MCF 10A (cell line): ENCODE measurements around the gene ARL11. TPM values are rescaled to one million over a fixed set of nuclear protein-coding genes. Genes with fewer than 3 reads are reported as not detected.

ENCODE experiments used
- BruUV-seq: library from RNA; stranded (reverse); fragments of 400-500 nt; replicated peaks from 2 replicates; lab custom pipeline; 2021; lab: Mats Ljungman, UMichigan
- CTCF ChIA-PET: fragments of 300-600 bp; sonication (Branson Sonifier 250); formaldehyde crosslinking; extraction: SDS; loops from one replicate; lab custom pipeline; 2021; ENCODE audit warnings: antibody characterized with exemption, inconsistent platforms; lab: Yijun Ruan, JAX
- POLR2A ChIA-PET: fragments of 300-600, 350-650 bp; sonication (Branson Sonifier 250); formaldehyde crosslinking; extraction: SDS; loops from one replicate; lab custom pipeline; 2020; ENCODE audit warnings: antibody characterized with exemption, inconsistent platforms; lab: Yijun Ruan, JAX
- DNase-seq: peaks from one replicate; pipeline ENCODE4 v3.0.0-alpha.2; 2018; ENCODE audit not compliant: unreplicated experiment
- H3K27ac Mint-ChIP-seq: one replicate; pipeline ENCODE4 v1.8.0; 2022; ENCODE audit warnings: mild to moderate bottlenecking, low read depth, mixed read lengths; ENCODE audit not compliant: unreplicated experiment
- H3K27me3 Mint-ChIP-seq: one replicate; pipeline ENCODE4 v1.8.0; 2022; ENCODE audit warnings: mixed read lengths; ENCODE audit not compliant: insufficient read depth, unreplicated experiment
- H3K36me3 Mint-ChIP-seq: one replicate; pipeline ENCODE4 v1.8.0; 2022; ENCODE audit warnings: mild to moderate bottlenecking, moderate library complexity, mixed read lengths; ENCODE audit not compliant: insufficient read depth, unreplicated experiment
- H3K4me1 Mint-ChIP-seq: one replicate; pipeline ENCODE4 v1.8.0; 2022; ENCODE audit warnings: mixed read lengths; ENCODE audit not compliant: insufficient read depth, unreplicated experiment
- H3K4me3 Mint-ChIP-seq: one replicate; pipeline ENCODE4 v1.8.0; 2022; ENCODE audit warnings: mild to moderate bottlenecking, moderate library complexity, mixed read lengths; ENCODE audit not compliant: unreplicated experiment
- H3K9me3 Mint-ChIP-seq: one replicate; pipeline ENCODE4 v1.8.0; 2022; ENCODE audit warnings: mixed read lengths; ENCODE audit not compliant: unreplicated experiment
- intact Hi-C: fragments of 100-400 bp; cut with micrococcal nuclease; formaldehyde crosslinking; loops from 2 replicates; pipeline ENCODE4 v1.14.1; 2022
- total RNA-seq: library from RNA; stranded (reverse); gene quantifications from 2 replicates; pipeline ENCODE4 v1.2.3, GENCODE V29; 2022
- TF ChIP-seq, protein P1 (sequence below): fragments of 200-600 bp; IDR thresholded peaks from one replicate; pipeline ENCODE4 v1.8.0; 2022; ENCODE audit warnings: antibody characterized with exemption, mild to moderate bottlenecking; ENCODE audit not compliant: unreplicated experiment

ARL11 gene
- total RNA-seq, 1 experiment from 2014 or later = not detected

DNA sequence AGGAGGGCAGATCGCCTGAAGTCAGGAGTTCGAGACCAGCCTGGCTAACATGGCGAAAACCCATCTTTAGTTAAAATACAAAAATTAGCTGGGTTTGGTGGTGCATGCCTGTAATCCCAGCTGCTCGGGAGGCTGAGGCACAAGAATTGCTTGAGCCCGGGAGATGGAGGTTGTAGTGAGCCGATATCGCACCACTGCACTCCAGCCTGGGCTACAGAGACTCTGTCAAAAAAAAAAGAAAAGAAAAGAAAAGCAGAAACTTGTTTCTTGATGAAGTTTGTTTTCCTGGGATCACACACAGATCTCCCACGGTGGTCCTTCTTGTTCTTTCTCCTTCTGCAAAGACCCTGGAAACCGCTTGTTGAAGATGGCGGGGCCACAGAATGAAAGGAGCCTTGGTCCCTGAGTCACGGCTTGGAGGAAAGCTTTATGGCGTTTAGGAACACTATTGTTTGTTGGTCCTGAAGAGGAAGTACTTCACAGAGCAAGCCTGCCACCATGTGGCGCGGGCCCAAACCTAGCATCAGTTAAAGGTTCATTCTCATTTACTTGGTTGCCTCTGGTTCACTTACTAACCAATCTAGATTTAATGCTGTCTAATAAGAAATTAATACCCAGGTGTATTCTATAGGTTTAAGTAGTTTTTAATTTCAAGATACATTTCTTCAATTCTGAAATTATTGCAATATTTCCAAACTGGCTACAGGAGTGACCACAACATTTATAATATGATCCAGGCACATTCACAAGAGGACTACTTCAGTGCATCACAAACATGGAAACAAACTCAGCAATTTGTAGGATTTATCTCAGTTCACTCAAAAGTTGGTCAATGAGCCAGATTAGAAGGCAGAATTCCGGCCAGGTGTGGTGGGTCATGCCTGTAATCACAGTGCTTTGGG is 21.3 kb upstream of the ARL11 start:
- peak overlapping the region; percentile 55 for H3K4me3 Mint-ChIP-seq
- ChIA-PET POLR2A (interaction anchor here (0.6 to 2.6 kb wide), 6 partner anchors 9 to 310 kb away, joined by 3 to 14 read pairs (median 4); partner anchors contain the start of genes CAB39L, PHF11 and SETDB2), CTCF (interaction anchor here (0.6 to 4.3 kb wide), 19 partner anchors 10 to 329 kb away, joined by 3 to 35 read pairs (median 4); partner anchors contain the start of genes CAB39L and RCBTB1)
- no peaks in the 10 kb centered on the region for H3K36me3 Mint-ChIP-seq
- no peak overlapping the region for H3K27ac Mint-ChIP-seq
- no peaks in the 10 kb centered on the region for H3K27me3 Mint-ChIP-seq
- TF ChIP-seq, protein P1, sequence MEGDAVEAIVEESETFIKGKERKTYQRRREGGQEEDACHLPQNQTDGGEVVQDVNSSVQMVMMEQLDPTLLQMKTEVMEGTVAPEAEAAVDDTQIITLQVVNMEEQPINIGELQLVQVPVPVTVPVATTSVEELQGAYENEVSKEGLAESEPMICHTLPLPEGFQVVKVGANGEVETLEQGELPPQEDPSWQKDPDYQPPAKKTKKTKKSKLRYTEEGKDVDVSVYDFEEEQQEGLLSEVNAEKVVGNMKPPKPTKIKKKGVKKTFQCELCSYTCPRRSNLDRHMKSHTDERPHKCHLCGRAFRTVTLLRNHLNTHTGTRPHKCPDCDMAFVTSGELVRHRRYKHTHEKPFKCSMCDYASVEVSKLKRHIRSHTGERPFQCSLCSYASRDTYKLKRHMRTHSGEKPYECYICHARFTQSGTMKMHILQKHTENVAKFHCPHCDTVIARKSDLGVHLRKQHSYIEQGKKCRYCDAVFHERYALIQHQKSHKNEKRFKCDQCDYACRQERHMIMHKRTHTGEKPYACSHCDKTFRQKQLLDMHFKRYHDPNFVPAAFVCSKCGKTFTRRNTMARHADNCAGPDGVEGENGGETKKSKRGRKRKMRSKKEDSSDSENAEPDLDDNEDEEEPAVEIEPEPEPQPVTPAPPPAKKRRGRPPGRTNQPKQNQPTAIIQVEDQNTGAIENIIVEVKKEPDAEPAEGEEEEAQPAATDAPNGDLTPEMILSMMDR = peak; percentile 74
- no TSS peak for BruUV-seq
- DNase-seq = peak; percentile 87
- intact Hi-C loops = loop anchor here (1.0 to 5.0 kb wide), 5 partner anchors 60 to 508 kb away; partner anchors contain the start of genes CAB39L and SETDB2
- no peaks in the 10 kb centered on the region for H3K4me1 Mint-ChIP-seq
- H3K9me3 Mint-ChIP-seq = no peaks in the 10 kb centered on the region

DNA sequence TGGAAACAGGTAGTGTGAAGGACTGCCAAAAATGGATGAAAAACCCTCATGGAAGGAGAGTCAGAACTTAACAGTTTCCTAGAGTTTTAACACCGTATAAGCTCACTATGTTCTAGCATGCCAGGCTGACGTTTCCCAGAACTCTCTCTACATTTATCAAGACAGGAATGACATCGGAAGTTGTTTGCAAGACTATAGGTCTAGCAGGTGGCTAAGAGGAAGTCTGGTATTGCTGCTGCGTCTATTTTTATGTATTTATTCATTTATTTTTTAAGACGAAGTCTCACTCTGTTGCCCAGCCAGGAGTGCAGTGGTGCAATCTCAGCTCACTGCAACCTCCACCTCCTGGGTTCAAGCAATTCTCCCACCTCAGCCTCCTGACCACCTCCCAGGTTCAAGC is 20.5 kb upstream of the ARL11 start:
- H3K27me3 Mint-ChIP-seq = no peaks in the 10 kb centered on the region
- no peaks in the 10 kb centered on the region for H3K4me1 Mint-ChIP-seq
- ChIA-PET CTCF (interaction anchor here (0.5 to 4.3 kb wide), 14 partner anchors 19 to 836 kb away, joined by 3 to 35 read pairs (median 6); partner anchors contain the start of genes CAB39L and RCBTB1), POLR2A (interaction anchor here (2.6 kb wide), 1 partner anchor 163 kb away, joined by 14 read pairs; the partner anchor contains the start of genes CAB39L and SETDB2)
- TF ChIP-seq, protein P1 = no peak
- no peak overlapping the region for H3K4me3 Mint-ChIP-seq
- no peak for DNase-seq
- H3K36me3 Mint-ChIP-seq = no peaks in the 10 kb centered on the region
- H3K9me3 Mint-ChIP-seq = no peaks in the 10 kb centered on the region
- H3K27ac Mint-ChIP-seq = no peak overlapping the region
- no TSS peak for BruUV-seq
- intact Hi-C loops = loop anchor here (1.0 to 5.0 kb wide), 5 partner anchors 60 to 509 kb away; partner anchors contain the start of genes CAB39L and SETDB2

DNA sequence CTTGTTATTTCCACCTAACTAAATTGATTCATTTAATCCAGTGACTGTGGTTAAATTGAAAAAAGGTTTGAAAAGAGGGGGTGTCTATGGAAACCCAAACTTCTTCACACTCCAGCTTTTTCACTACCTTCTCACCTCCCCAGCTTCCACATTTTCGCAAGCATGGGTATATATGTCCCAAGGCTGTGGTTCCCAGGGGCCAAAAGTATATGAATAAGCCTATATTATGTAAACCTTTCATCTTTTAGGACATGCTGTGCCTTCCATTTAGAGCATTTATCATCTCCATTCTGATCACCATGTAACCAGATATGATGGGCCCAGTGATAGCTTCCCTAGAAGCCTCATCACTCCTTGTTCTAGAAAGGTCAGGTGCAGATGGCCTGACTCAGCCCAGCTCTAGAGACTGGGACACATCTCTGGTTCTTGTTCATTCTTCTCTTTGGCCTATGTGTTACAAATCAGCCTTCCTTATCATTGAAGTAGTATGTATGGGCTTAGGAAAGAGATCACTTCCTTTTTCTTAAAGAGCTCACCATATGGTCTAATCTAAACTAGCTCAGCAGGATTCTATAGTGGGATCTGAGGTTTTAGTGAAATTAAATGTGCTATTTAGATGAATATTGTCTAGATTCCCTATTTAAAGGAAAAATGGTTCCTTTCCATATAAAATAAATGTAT is 19.5 kb upstream of the ARL11 start:
- intact Hi-C loops = loop anchor here (5.0 kb wide), 1 partner anchor 61 kb away; no protein-coding TSS in a partner anchor
- CTCF ChIA-PET = interaction anchor here (0.6 to 4.3 kb wide), 11 partner anchors 8 to 471 kb away, joined by 3 to 35 read pairs (median 5); no protein-coding TSS in a partner anchor
- Mint-ChIP-seq H3K4me3 (no peak overlapping the region), H3K4me1 (no peaks in the 10 kb centered on the region), H3K27me3 (no peaks in the 10 kb centered on the region), H3K27ac (no peak overlapping the region), H3K36me3 (no peaks in the 10 kb centered on the region), H3K9me3 (no peaks in the 10 kb centered on the region)
- no peak for DNase-seq
- POLR2A ChIA-PET = interaction anchor here (0.6 to 1.0 kb wide), 3 partner anchors 23 to 283 kb away, joined by 3 to 4 read pairs (median 3); partner anchors contain the start of gene PHF11
- no TSS peak for BruUV-seq
- TF ChIP-seq, protein P1 = no peak
